ENCODE measurements around the gene KLRF2. TPM values are rescaled to one million over a fixed set of nuclear protein-coding genes. Genes with fewer than 3 reads are reported as not detected.
A peak's percentile ranks its signal among the peaks of the same experiment; 100 is the strongest.

The KLRF2 gene
- total RNA-seq, 1 experiment from 2014 or later, result not detected

DNA sequence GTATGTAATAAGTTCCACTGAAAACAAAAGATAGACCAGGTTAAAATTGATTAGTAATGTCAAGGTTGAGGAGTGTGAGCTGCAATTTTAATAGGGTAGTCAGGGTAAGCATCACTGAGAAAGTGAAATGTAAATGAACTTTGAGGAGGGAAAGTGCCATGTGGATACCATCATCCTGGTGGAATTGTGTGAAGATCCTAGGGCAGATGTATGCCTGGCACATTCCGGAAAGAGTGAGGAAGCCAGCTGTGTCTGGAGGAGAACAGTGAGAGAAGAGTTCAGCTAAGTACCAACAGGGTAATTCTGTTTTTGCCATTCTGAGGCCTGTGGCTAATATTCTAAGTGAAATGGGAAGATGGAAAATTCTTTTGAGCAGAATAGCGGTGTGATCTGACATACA, 53.7 kb downstream of the KLRF2 start:
- Histone ChIP-seq H3K9me3 (no peaks in the 10 kb centered on the region), H3K4me1 (no peaks in the 10 kb centered on the region), H3K36me3 (ENCODE audit: control insufficient read depth, insufficient read depth, low read length) (no peaks in the 10 kb centered on the region), H3K27me3 (replicated peaks; ENCODE audit: control insufficient read depth, insufficient read depth, low read length) (no peaks in the 10 kb centered on the region), H3K4me3 (ENCODE audit: low read depth, low read length) (no peak overlapping the region)
- POLR2A ChIA-PET, result no interaction called here
- CTCF ChIA-PET, result no interaction called here
- no TSS peak for BruUV-seq (replicated peaks)
- H3K4me1 Mint-ChIP-seq (ENCODE audit: low read depth, unreplicated experiment), result no peaks in the 10 kb centered on the region
- no peak overlapping the region for H3K27ac Mint-ChIP-seq (ENCODE audit: unreplicated experiment)
- TF ChIP-seq CTCF (IDR thresholded peaks at IDR 0.05; ENCODE audit: insufficient read depth in 1 of 2, low read depth in 1 of 2, low read length in 1 of 2, severe bottlenecking in 1 of 2, unreplicated experiment in 1 of 2), result no peak
- H3K9me3 Mint-ChIP-seq (ENCODE audit: unreplicated experiment), result no peaks in the 10 kb centered on the region
- intact Hi-C loops (cut with micrococcal nuclease; ENCODE audit: unreplicated experiment), result no loop called here
- H3K36me3 Mint-ChIP-seq (ENCODE audit: insufficient read depth, unreplicated experiment), result no peaks in the 10 kb centered on the region
- H3K4me3 Mint-ChIP-seq (ENCODE audit: unreplicated experiment), result no peak overlapping the region
- no peak for DNase-seq
- H3K27me3 Mint-ChIP-seq (ENCODE audit: insufficient read depth, unreplicated experiment), result peaks cover 28% of the 10 kb centered on the region

DNA sequence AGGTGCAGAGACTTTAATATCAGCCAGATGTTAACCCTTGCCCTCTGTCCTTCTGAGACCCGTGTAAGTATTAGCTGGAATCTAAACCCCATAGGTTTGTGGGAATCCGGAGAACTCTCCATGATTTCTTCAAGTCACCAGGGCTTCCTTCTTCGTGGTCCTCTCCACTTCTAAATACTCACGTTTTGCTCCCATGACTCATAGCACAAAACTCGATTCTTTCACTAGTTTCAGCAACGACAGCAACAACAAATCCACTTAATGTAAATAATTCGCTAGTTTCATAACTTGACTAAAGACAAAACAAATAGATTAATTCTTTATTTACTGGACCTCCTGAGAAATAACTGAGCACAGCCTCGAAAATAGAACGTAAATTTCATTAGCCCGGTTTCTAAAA, 55.3 kb downstream of the KLRF2 start:
- no peak overlapping the region for H3K27ac Mint-ChIP-seq (ENCODE audit: unreplicated experiment)
- intact Hi-C loops (cut with micrococcal nuclease; ENCODE audit: unreplicated experiment), result no loop called here
- no TSS peak for BruUV-seq (replicated peaks)
- no peaks in the 10 kb centered on the region for H3K4me1 ChIP-seq
- H3K9me3 Mint-ChIP-seq (ENCODE audit: unreplicated experiment), result no peaks in the 10 kb centered on the region
- no peak overlapping the region for H3K4me3 Mint-ChIP-seq (ENCODE audit: unreplicated experiment)
- CTCF ChIA-PET, result no interaction called here
- POLR2A ChIA-PET, result no interaction called here
- no peaks in the 10 kb centered on the region for H3K36me3 ChIP-seq (ENCODE audit: control insufficient read depth, insufficient read depth, low read length)
- H3K9me3 ChIP-seq, result no peaks in the 10 kb centered on the region
- TF ChIP-seq CTCF (IDR thresholded peaks at IDR 0.05; ENCODE audit: insufficient read depth in 1 of 2, low read depth in 1 of 2, low read length in 1 of 2, severe bottlenecking in 1 of 2, unreplicated experiment in 1 of 2), result no peak
- no peak for DNase-seq
- no peaks in the 10 kb centered on the region for H3K27me3 ChIP-seq (replicated peaks; ENCODE audit: control insufficient read depth, insufficient read depth, low read length)
- no peaks in the 10 kb centered on the region for H3K4me1 Mint-ChIP-seq (ENCODE audit: low read depth, unreplicated experiment)
- H3K36me3 Mint-ChIP-seq (ENCODE audit: insufficient read depth, unreplicated experiment), result no peaks in the 10 kb centered on the region
- H3K27me3 Mint-ChIP-seq (ENCODE audit: insufficient read depth, unreplicated experiment), result peaks cover 27% of the 10 kb centered on the region
- H3K4me3 ChIP-seq (ENCODE audit: low read depth, low read length), result no peak overlapping the region

- no peak overlapping the region for H3K4me3 Mint-ChIP-seq (ENCODE audit: unreplicated experiment)
- no TSS peak for BruUV-seq (replicated peaks)
- intact Hi-C loops (cut with micrococcal nuclease; ENCODE audit: unreplicated experiment), result no loop called here
- peaks cover 27% of the 10 kb centered on the region for H3K27me3 Mint-ChIP-seq (ENCODE audit: insufficient read depth, unreplicated experiment)
- Histone ChIP-seq H3K27me3 (replicated peaks; ENCODE audit: control insufficient read depth, insufficient read depth, low read length) (no peaks in the 10 kb centered on the region), H3K4me3 (ENCODE audit: low read depth, low read length) (no peak overlapping the region), H3K9me3 (no peaks in the 10 kb centered on the region), H3K36me3 (ENCODE audit: control insufficient read depth, insufficient read depth, low read length) (no peaks in the 10 kb centered on the region), H3K4me1 (no peaks in the 10 kb centered on the region)
- H3K36me3 Mint-ChIP-seq (ENCODE audit: insufficient read depth, unreplicated experiment), result no peaks in the 10 kb centered on the region
- no peaks in the 10 kb centered on the region for H3K4me1 Mint-ChIP-seq (ENCODE audit: low read depth, unreplicated experiment)
- no peak overlapping the region for H3K27ac Mint-ChIP-seq (ENCODE audit: unreplicated experiment)
- H3K9me3 Mint-ChIP-seq (ENCODE audit: unreplicated experiment), result no peaks in the 10 kb centered on the region
- ChIA-PET POLR2A (no interaction called here), CTCF (no interaction called here)
- peak; percentile 28 to 42 for TF ChIP-seq CTCF (IDR thresholded peaks at IDR 0.05; ENCODE audit: insufficient read depth in 1 of 2, low read depth in 1 of 2, low read length in 1 of 2, severe bottlenecking in 1 of 2, unreplicated experiment in 1 of 2)
- no peak for DNase-seq
Observed at GRCh38 chr12:9940375-9940774, 59.1 kb downstream of the KLRF2 start.

All from Caco-2 (cell line).